Breast epithelium (tissue), 4 donors: ENCODE results near the gene EEF1AKMT1. TPM values are rescaled to one million over a fixed set of nuclear protein-coding genes. Genes with fewer than 3 reads are reported as not detected.

Source experiments
- DNase-seq, 2 donors: peaks; one replicate each; pipeline ENCODE4 v3.0.0-alpha.2; 2019; ENCODE audit warnings: low spot score in 2 of 2
- H3K27ac ChIP-seq, 2 donors: fragments of 200-600 bp; sonication (generic) in 1 of 2; one replicate each; pipeline ENCODE4 v1.5.1; 2016 to 2019; ENCODE audit warnings: mild to moderate bottlenecking in 1 of 2
- H3K27me3 ChIP-seq, 2 donors: fragments of 200-600 bp; sonication (generic) in 1 of 2; one replicate each; pipeline versions ENCODE4 v1.5.1 to v1.6.0; 2017 to 2019; ENCODE audit warnings: control low read depth in 1 of 2, mild to moderate bottlenecking in 1 of 2
- H3K36me3 ChIP-seq: fragments of 200-600 bp; one replicate; pipeline ENCODE4 v1.5.1; 2019
- H3K4me1 ChIP-seq, 2 donors: fragments of 200-600 bp; sonication (generic); one replicate each; pipeline ENCODE4 v1.5.1; 2016 to 2019; ENCODE audit warnings: control low read depth in 1 of 2
- H3K4me3 ChIP-seq, 3 donors: fragments of 200-600 bp; sonication (generic); 1 replicate in 2 of 3; 2 replicates in 1 of 3; pipeline ENCODE4 v1.5.1; 2016 to 2019; ENCODE audit warnings: mild to moderate bottlenecking in 3 of 3, moderate library complexity in 2 of 3
- H3K9me3 ChIP-seq, 2 donors: fragments of 200-600 bp; sonication (generic) in 1 of 2; one replicate each; pipeline ENCODE4 v1.5.1; 2016 to 2019; ENCODE audit warnings: control low read depth in 1 of 2
- CTCF ChIP-seq, 3 donors: fragments of 450-650 bp; IDR thresholded peaks; one replicate each; pipeline ENCODE4 v1.5.1; 2016 to 2017; ENCODE audit warnings: antibody characterized with exemption in 3 of 3, mild to moderate bottlenecking in 3 of 3, moderate library complexity in 3 of 3
- POLR2A ChIP-seq: fragments of 450-650 bp; IDR thresholded peaks from one replicate; pipeline ENCODE4 v1.6.1; 2016; ENCODE audit warnings: antibody characterized with exemption, mild to moderate bottlenecking, moderate library complexity
- POLR2AphosphoS5 ChIP-seq, 3 donors: sonication (generic); formaldehyde crosslinking; IDR thresholded peaks; one replicate each; pipeline ENCODE4 v1.6.1; 2017; ENCODE audit warnings: antibody characterized with exemption in 3 of 3
- intact Hi-C: fragments of 100-400 bp; cut with DNase I; formaldehyde crosslinking; loops from one replicate; pipeline ENCODE4 v1.15.1; 2023; ENCODE audit warnings: low total_unique reads
- total RNA-seq, 3 donors: library from RNA; depleted of rRNA; stranded (reverse); fragments of >200 nt; gene quantifications; one replicate each; pipeline ENCODE4 v1.1.0, GENCODE V29; 2016

EEF1AKMT1 gene
- total RNA-seq, 3 donors from 2014 or later: 9.0 to 16.1 (median 13.5) TPM

GRCh38 chr13:20776751-20777150 is 3.0 kb upstream of the EEF1AKMT1 start:
- no peak overlapping the region for H3K27ac ChIP-seq
- no peaks in the 10 kb centered on the region for H3K36me3 ChIP-seq
- TF ChIP-seq POLR2AphosphoS5 (IDR thresholded peaks at IDR 0.05): no peak
- TF ChIP-seq CTCF (IDR thresholded peaks at IDR 0.05): no peak
- no peak for TF ChIP-seq POLR2A
- no peaks in the 10 kb centered on the region for H3K9me3 ChIP-seq
- no peak overlapping the region for H3K4me3 ChIP-seq
- DNase-seq: no peak
- H3K27me3 ChIP-seq: no peaks in the 10 kb centered on the region
- intact Hi-C loops: no loop called here
- peaks cover 3 to 6% of the 10 kb centered on the region in 2 donors for H3K4me1 ChIP-seq

GRCh38 chr13:20775961-20776360 is 2.2 kb upstream of the EEF1AKMT1 start:
- Histone ChIP-seq H3K27ac (no peak overlapping the region), H3K36me3 (no peaks in the 10 kb centered on the region), H3K4me1 (peaks cover 3 to 6% of the 10 kb centered on the region in 2 donors), H3K9me3 (no peaks in the 10 kb centered on the region), H3K27me3 (no peaks in the 10 kb centered on the region), H3K4me3 (no peak overlapping the region)
- TF ChIP-seq POLR2A (no peak), POLR2AphosphoS5 (IDR thresholded peaks at IDR 0.05) (no peak), CTCF (IDR thresholded peaks at IDR 0.05) (no peak)
- intact Hi-C loops: no loop called here
- DNase-seq: no peak

GRCh38 chr13:20774746-20775145 is 985 bp upstream of the EEF1AKMT1 start:
- no peak overlapping the region for H3K27ac ChIP-seq
- peaks cover 3 to 6% of the 10 kb centered on the region in 2 donors for H3K4me1 ChIP-seq
- intact Hi-C loops: no loop called here
- no peak for DNase-seq
- no peak overlapping the region for H3K4me3 ChIP-seq
- TF ChIP-seq POLR2AphosphoS5 (IDR thresholded peaks at IDR 0.05) (no peak), CTCF (IDR thresholded peaks at IDR 0.05) (no peak), POLR2A (no peak)
- H3K27me3 ChIP-seq: no peaks in the 10 kb centered on the region
- no peaks in the 10 kb centered on the region for H3K36me3 ChIP-seq
- H3K9me3 ChIP-seq: peaks cover 0 to 2% of the 10 kb centered on the region in 2 donors

GRCh38 chr13:20772401-20773131 is 1.2 kb downstream of the EEF1AKMT1 start:
- H3K4me1 ChIP-seq: peaks cover 3 to 6% of the 10 kb centered on the region in 2 donors
- H3K27me3 ChIP-seq: no peaks in the 10 kb centered on the region
- DNase-seq: no peak
- peak overlapping the region; percentile 92 to 93 for H3K27ac ChIP-seq
- H3K9me3 ChIP-seq: peaks cover 0 to 24% of the 10 kb centered on the region in 2 donors
- intact Hi-C loops: no loop called here
- no peak for TF ChIP-seq POLR2AphosphoS5 (IDR thresholded peaks at IDR 0.05)
- TF ChIP-seq POLR2A: no peak
- TF ChIP-seq CTCF (IDR thresholded peaks at IDR 0.05): no peak
- H3K36me3 ChIP-seq: no peaks in the 10 kb centered on the region
- peak overlapping the region; percentile 69 to 70 (median 70) for H3K4me3 ChIP-seq

- Histone ChIP-seq H3K27ac (no peak overlapping the region), H3K9me3 (peaks cover 0 to 32% of the 10 kb centered on the region in 2 donors), H3K36me3 (no peaks in the 10 kb centered on the region), H3K4me1 (peaks cover 3 to 6% of the 10 kb centered on the region in 2 donors), H3K27me3 (no peaks in the 10 kb centered on the region), H3K4me3 (no peak overlapping the region)
- intact Hi-C loops: no loop called here
- TF ChIP-seq CTCF (IDR thresholded peaks at IDR 0.05) (no peak), POLR2A (no peak)
- DNase-seq: no peak
Observed at GRCh38 chr13:20769834-20770233, 3.9 kb downstream of the EEF1AKMT1 start.
